Thoracic aorta (tissue), 2 donors: ENCODE measurements around the gene MUC2. TPM values are rescaled to one million over a fixed set of nuclear protein-coding genes. Genes with fewer than 3 reads are reported as not detected.

Experiments used
- ATAC-seq: fragments of 150-250 bp; one replicate; pipeline ENCODE4 v1.8.0; 2017; ENCODE audit warnings: low read depth; ENCODE audit not compliant: insufficient number of reproducible peaks, low FRiP score
- DNase-seq: peaks from one replicate; pipeline ENCODE4 v3.0.0-alpha.2; 2020; ENCODE audit warnings: low spot score
- H3K27ac ChIP-seq, 2 donors: fragments of 200-600 bp; sonication (generic); 1 replicate in 1 of 2; 2 replicates in 1 of 2; pipeline ENCODE4 v1.5.1; 2016; ENCODE audit warnings: mild to moderate bottlenecking in 2 of 2, moderate library complexity in 2 of 2
- H3K27me3 ChIP-seq: fragments of 200-600 bp; sonication (generic); replicated peaks from 2 replicates; pipeline ENCODE4 v1.6.0; 2016; ENCODE audit warnings: mild to moderate bottlenecking; ENCODE audit not compliant: insufficient read depth
- H3K36me3 ChIP-seq: fragments of 200-600 bp; sonication (generic); one replicate; pipeline ENCODE4 v1.5.1; 2016
- H3K4me1 ChIP-seq, 2 donors: fragments of 200-600 bp; sonication (generic); 1 replicate in 1 of 2; 2 replicates in 1 of 2; pipeline versions ENCODE4 v1.5.1 to v1.6.0; 2016; ENCODE audit warnings: low read depth in 2 of 2, mild to moderate bottlenecking in 1 of 2; ENCODE audit not compliant: control insufficient read depth in 1 of 2
- H3K4me3 ChIP-seq: fragments of 200-600 bp; sonication (generic); 2 replicates; pipeline ENCODE4 v1.5.1; 2016; ENCODE audit warnings: mild to moderate bottlenecking
- H3K9me3 ChIP-seq: fragments of 200-600 bp; sonication (generic); 2 replicates; pipeline ENCODE4 v1.5.1; 2016
- CTCF ChIP-seq: fragments of 200-600 bp; sonication (generic); IDR thresholded peaks from one replicate; pipeline ENCODE4 v1.5.1; 2019; ENCODE audit warnings: antibody characterized with exemption
- total RNA-seq, 2 donors: library from RNA; depleted of rRNA; stranded (reverse); fragments of >200 nt; gene quantifications; one replicate each; pipeline versions ENCODE4 v1.1.0 to v1.2.3, GENCODE V29; 2016

Gene MUC2
- total RNA-seq, 2 donors from 2014 or later = not detected

GRCh38 chr11:1027483-1028290 lies 47.0 kb upstream of the MUC2 start:
- no peak overlapping the region for H3K4me3 ChIP-seq
- no peaks in the 10 kb centered on the region for H3K27me3 ChIP-seq
- no peak overlapping the region for H3K27ac ChIP-seq
- H3K4me1 ChIP-seq = no peaks in the 10 kb centered on the region
- ATAC-seq (no peak), DNase-seq (no peak)
- H3K36me3 ChIP-seq = no peaks in the 10 kb centered on the region
- H3K9me3 ChIP-seq = no peaks in the 10 kb centered on the region
- no peak for TF ChIP-seq CTCF

GRCh38 chr11:1028291-1028540 lies 46.5 kb upstream of the MUC2 start:
- ATAC-seq (no peak), DNase-seq (no peak)
- no peaks in the 10 kb centered on the region for H3K4me1 ChIP-seq
- H3K27ac ChIP-seq = no peak overlapping the region
- TF ChIP-seq CTCF = no peak
- no peaks in the 10 kb centered on the region for H3K27me3 ChIP-seq
- H3K9me3 ChIP-seq = no peaks in the 10 kb centered on the region
- no peaks in the 10 kb centered on the region for H3K36me3 ChIP-seq
- H3K4me3 ChIP-seq = no peak overlapping the region

DNA sequence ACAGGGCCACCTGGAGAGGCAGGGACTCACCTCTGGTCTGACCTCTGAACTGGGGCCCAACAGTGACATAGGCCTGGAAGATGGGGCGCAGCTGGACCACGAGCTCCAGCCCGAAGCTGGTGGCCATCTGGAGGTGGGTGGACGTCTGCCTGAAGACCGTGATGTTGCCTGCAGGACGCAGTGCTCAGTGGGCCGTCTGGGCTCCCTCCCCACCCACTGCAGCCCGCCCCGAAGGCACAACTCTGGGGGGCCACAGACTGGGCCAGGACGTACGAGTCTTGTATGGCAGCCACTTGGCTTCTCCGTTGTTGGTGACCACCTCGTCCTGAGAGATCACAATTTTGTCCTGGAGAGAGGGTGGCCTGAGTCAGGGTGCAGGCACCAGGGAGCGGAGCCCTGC lies 46.1 kb upstream of the MUC2 start:
- no peak for ATAC-seq
- Histone ChIP-seq H3K4me3 (no peak overlapping the region), H3K9me3 (no peaks in the 10 kb centered on the region), H3K27me3 (no peaks in the 10 kb centered on the region), H3K27ac (no peak overlapping the region), H3K36me3 (no peaks in the 10 kb centered on the region), H3K4me1 (peaks cover 0 to 1% of the 10 kb centered on the region in 2 donors)
- TF ChIP-seq CTCF = no peak
- DNase-seq = no peak

DNA sequence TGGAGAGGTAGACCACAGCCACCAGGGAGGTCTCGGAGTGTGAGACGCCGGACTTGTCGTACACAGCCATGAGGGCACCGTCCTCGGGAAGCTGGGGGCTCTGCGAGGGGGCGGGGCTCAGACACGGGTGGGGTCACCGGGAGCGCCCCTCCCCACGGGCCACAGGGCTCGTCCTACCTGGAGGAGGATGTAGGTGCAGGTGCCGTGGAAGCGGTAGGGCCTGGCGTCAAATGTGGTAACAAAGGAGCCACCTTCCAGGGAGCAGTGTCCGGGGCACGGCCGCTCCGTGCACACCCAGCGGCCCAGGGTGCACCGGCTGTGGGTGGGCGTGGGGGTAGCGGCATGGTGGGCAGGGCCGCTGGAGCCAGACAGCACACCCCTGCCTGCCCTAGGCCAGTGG lies 45.6 kb upstream of the MUC2 start:
- Histone ChIP-seq H3K4me1 (peaks cover 0 to 5% of the 10 kb centered on the region in 2 donors), H3K9me3 (no peaks in the 10 kb centered on the region), H3K27me3 (no peaks in the 10 kb centered on the region), H3K4me3 (no peak overlapping the region), H3K27ac (no peak overlapping the region), H3K36me3 (no peaks in the 10 kb centered on the region)
- DNase-seq (no peak), ATAC-seq (no peak)
- TF ChIP-seq CTCF = no peak

GRCh38 chr11:1029654-1030053 lies 45.0 kb upstream of the MUC2 start:
- ATAC-seq = no peak

More at GRCh38 chr11:1029654-1030053, 45.0 kb upstream of the MUC2 start:
- DNase-seq = no peak
- Histone ChIP-seq H3K9me3 (no peaks in the 10 kb centered on the region), H3K4me3 (no peak overlapping the region), H3K27me3 (no peaks in the 10 kb centered on the region), H3K27ac (no peak overlapping the region), H3K4me1 (peaks cover 0 to 12% of the 10 kb centered on the region in 2 donors), H3K36me3 (no peaks in the 10 kb centered on the region)
- TF ChIP-seq CTCF = no peak
